NAMALWA (cell line): ENCODE results near the gene IFTAP.

Source experiments
- DNase-seq: peaks from one replicate; pipeline ENCODE4 v3.0.0-alpha.2; 2015; ENCODE audit warnings: low spot score

Gene IFTAP

GRCh38 chr11:36598051-36598450 lies 3.7 kb downstream of the IFTAP start, which contains the start of gene RAG2:
TSS of gene RAG2 (minus strand) at chr11:36598236. CDS start at chr11:36594168, 4,068 bp downstream.
- peak; percentile 53 for DNase-seq

DNA sequence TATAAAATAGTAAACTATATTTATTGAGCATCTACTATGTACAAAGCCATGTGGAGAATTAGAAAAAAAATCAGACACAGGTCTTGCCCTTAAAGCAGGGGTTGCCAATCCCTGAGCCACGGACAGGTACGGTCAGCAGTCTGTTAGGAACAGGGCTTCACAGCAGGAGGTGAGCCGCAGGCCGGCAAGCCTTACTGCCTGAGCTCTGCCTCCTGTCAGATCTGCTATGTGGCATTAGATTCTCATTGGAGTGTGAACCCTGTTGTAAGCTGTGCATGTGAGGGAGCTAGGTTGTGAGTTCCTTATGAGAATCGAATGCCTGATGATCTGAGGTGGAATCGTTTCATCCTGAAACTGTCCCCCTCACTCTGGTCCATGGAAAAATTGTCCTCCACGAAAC lies 5.9 kb downstream of the IFTAP start:
- DNase-seq, result no peak

GRCh38 chr11:36601155-36601554 lies 6.9 kb downstream of the IFTAP start:
- peak; percentile 10 for DNase-seq

DNA sequence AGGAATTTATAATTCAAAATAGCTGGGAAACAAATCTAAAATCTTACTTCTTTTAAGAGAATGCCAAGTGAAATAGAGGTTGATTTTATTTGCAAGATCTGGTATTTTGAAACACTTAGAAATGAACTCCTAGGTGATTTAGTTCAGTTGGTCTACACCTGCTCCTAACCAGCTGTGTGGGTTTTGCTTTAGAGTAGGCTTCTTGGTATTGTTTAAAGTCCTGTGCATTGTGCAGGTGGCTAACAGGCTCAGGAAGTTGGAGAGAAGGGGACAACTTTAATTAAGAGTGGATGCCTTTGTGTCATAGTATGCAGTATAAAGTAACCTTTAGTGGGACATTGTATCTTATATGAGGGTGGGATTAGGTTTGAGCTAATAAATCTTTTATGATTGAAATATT lies 7.8 kb downstream of the IFTAP start:
- peak; percentile 25 for DNase-seq

DNA sequence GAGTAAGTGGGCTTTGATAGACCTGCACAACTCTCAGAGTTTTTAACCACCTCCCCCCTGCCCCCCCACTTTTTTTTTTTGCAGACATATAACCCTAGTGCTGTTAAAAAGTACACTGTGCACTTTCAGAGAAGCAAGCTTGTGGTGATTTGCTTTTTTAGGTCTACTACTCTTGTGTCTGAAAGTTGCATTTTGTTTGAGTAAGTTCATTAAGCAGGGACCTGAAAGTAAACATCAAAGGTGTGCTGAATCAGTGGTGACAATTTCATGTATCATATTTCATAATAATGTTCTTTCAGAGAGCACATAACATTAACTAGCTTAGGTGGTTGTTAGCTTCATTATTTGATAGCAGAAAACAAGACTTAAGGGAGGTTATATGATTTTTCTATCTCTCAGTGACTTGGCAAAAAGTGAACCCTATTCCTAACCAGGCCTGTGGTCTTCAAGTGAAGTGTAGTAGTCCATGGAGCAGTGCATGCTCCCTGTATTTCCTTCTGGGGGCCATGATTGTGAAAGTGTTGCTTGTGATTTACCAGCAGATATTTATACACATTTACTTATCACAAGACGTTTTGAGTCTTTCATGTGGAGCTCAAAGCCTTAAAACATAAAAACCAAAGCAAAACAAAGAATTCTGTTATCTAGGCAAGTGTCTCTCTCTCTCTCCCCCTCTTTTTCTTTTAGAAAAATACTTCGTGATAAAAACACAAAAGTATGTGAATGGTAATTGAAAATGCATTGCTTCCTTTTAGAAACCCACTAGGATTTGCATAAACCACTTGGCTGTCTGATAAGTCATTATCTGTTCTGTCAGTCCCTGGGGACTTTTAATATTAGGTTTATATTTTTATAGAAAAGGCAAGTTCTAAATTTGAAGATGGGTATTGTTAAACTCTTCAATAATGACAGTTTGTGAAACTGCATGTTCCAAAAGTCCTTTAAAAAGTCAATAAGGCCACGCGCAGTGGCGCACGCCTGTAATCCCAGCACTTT lies 11.2 kb downstream of the IFTAP start:
- DNase-seq, result peak; percentile 32

- DNase-seq, result no peak
These were observed 14.3 kb downstream of the IFTAP start for GRCh38 chr11:36608491-36609199.

DNA sequence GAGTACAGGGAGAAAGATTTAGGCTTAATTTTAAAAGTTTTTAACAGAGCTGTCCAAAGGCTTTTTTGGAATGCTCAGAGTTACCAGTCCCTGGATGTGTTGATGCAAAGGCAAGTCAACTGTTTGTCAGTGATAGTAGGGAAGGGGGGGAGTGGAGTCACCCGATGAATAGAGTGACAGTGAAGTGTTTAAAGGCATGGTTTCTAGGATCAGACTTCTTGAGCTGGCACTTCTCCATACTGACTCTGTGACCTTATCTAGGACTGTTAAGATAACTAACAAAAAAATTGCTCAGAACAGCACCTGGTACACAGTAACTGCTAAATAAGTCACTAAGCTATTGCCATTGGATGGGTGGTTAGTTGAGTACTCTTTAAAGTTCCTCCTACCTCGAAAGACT lies 15.1 kb downstream of the IFTAP start:
- no peak for DNase-seq

GRCh38 chr11:36615826-36616225 lies 21.5 kb downstream of the IFTAP start:
- DNase-seq, result no peak

DNA sequence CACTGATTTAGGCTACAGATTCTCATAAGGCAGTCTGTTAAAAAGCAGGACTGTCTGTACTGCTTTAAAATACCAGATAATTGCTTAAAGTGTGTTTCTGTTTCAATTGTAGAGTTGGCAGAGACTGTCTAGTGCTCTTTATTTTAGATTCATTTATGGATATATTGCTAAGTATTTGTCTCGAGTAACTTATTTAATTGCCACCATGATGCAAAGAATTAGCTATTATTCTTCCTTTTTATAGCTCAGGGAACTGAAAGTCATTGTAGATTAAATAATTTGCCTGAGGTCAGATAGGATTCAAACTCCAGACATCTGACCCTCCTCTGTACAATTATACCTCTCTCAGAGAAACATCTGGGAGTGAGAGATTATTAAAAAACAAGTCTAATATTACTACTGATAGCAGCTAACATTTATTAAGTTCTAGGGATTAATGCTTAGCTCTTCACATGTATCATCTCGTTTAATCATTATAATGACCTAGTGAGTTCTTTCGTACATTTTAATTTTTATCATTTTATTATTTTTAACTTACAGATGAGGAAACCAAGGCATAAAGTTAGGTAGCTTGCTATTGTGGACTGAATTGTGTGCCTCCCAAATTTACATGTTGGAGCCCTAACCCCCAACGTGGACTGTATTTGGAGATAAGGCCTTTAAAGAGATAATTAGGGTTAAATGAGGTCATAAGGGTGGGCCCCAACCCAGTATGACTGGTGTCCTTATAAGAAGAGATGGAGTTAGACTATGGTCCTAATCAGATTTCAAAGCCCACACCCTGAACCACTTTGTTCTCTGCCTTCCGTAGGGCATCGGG lies 23.5 kb downstream of the IFTAP start:
- peak; percentile 30 for DNase-seq

DNA sequence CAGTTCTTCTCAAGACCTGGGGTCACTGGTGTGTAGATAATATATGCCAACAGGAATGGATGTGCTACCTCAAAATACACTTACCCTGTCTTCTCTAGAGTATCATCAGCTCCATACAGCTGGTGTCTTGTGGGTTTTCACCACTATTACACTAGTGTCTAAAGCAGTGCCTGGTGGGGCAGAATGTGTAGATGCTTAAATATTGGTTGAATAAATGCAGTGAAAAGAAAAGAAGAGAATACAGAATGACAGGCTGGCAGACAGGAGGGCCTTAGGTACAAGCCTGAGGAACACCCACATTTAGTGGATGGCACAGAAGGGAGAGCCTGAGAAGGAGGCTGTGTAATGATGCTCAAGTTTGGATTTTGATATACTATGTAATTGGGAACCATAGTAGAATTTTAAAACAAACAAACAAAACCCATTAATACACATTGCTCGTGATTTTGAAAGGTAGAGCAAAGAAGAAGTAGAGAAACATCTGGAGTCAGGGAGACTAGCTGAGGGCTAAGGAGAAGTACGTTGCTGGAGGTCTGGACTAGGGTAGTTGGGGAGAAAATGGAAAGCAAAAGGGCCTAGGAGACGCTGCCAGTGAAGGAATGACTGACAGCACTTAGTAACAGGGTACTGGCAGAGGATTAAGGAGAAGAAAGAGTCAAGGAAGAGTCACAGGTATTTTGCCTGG lies 24.2 kb downstream of the IFTAP start:
- DNase-seq, result peak; percentile 58

DNA sequence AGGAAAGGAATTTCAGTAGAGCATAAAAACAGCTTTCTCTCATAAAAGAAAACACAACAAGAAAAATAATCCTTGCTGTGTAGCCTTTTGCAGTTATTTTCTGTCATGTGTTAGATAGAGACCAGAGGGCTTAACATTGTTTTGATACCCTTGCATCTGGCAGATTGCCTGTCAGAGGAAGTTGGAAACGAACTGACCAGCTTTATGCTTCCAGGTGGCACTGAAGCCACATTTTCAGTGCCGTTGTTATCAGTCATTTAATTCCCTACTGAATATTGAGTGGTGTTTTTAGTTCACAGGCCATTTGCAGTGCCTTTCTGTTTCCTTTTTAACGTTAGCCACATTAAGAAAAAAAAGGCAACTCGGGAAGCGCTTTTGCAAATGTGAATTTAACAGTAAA lies 25.2 kb downstream of the IFTAP start:
- DNase-seq, result peak; percentile 89

- peak; percentile 32 for DNase-seq
These were observed 25.9 kb downstream of the IFTAP start for GRCh38 chr11:36620246-36620645.

DNA sequence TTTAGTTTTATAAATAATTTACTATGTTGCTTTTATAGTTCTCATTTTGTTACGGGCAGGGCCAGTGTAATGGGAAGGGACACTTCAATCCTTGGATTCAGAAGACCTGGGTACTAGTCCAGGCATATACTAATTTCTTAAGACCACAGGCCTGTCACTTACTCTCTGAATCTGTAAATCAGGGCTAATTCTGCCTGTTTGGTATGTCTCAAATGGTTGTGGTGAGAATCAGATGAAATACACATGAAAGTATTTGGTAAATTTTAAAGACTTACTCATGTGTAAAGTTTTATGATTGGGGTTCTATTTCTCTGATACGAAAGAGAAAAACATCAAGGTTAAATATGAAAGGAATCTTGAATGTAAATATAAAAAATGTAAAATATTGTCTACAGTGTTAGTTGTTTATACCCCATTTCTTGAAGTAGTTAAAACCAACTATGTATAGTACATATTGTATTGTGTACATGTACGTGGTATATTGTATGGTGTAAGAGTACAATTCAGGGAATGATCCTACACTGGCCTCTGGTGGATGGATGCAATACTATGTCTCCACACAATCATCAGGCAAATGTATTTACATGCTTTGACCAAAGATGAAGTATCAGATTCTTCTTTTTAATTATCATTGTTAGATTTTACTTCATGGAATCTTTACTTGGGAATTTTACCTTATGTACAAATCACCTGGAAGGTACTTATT lies 28.3 kb downstream of the IFTAP start:
- DNase-seq, result peak; percentile 80

- DNase-seq, result no peak
These were observed 29.2 kb downstream of the IFTAP start for GRCh38 chr11:36623494-36623893.

- no peak for DNase-seq
These were observed 32.7 kb downstream of the IFTAP start for GRCh38 chr11:36627006-36627405.

DNA sequence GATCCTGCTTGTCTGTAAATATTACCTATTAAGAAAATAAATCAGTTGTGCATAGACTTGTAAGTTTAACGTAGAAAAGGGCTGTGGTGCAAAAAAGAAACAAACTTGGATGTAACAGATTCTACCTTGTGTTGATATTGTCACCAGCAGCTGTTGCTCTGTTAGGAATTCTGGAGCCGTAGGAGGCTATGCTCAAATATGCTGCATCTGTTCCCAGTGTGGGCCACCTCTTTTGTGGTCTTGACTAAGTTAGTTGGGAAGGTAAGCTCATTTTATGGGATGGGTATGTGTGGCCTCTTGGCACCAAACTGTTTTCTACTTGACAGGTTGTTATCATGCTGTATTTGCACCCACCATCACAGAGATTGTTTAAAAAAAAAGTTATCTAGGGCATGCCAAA lies 33.2 kb downstream of the IFTAP start:
- no peak for DNase-seq

DNA sequence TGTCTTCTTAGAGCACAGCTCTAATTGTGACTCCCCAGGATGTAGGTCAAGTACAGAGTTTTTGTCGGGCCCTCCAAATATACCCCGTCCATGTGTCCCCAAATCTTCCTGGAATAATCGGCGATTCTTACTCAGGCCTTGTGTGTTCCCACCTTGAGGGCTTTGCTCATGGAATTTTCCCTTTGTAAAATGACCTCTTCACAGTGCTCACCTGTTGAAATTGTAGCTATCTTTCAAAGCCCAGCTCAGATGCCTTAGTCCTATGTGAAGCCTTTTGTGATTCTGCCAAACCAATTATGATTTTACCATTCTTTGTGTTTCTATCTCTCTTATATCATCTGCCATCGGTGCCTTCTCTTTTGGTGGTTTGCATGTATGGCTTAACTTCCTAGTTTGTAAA lies 33.8 kb downstream of the IFTAP start:
- DNase-seq, result no peak

GRCh38 chr11:36628765-36629244 lies 34.5 kb downstream of the IFTAP start:
- DNase-seq, result no peak

DNA sequence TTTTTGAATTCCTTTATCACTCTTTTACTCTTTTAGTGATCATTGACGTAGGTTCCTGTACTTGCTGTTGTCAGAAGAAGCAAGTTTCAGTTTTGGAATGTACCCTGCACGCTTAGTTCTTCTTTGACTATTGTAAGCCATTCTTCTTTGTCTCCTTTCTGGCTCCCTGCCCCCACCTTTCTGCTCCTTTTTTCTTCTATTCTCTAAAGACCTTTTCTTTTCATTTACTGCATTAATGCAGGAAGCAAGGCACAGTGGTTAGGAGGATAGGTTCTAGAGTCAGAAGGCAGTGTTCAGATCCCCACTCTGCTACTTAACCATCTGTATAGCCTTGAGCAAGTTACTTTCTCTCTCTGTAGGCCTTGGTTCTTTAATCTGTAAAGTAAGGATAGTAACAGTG lies 37.5 kb downstream of the IFTAP start:
- DNase-seq, result no peak

GRCh38 chr11:36635066-36635862 lies 41.0 kb downstream of the IFTAP start:
- no peak for DNase-seq
